HG02973 (cell line): Measurements from ENCODE around the gene PEX10.

Source experiments
- ATAC-seq: cut with Tn5 transposase; IDR thresholded peaks from one replicate; pipeline ENCODE4 v1.9.1; 2021; ENCODE audit warnings: moderate library complexity; ENCODE audit not compliant: unreplicated experiment

PEX10 gene

DNA sequence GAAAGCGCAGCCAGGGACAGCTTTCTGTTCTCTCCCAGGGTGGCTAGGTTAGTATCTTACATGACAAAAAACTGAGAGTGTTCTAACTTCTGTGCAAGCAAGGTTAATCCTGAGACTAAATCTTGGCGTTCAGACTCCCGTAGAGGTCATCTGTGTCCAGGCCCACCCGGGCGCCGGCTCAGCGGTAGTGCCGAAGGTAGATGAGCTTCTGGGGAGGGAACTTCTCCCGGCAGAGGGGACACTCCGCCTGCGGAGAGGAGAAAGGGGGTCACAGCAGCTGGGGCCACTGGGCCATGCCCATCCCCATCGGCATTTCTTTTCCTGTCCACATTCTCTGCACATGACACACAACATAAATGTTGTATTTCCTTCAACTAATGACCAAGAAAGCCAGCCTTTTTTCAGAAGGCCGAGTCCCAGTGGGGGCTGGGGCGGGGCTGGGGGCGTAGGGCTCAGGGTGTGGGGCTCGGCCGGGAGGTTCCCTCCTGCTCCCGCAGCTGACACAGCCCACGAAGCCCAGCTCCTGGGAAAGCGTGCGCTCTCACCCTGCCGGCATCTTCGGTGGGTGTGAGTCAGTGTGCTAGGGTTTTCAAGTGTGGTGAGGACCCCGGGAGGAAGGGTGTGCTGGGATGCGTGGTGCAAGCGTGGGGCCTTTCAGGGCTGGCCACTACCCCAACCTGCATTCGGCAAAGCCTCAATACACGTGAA is 6.6 kb downstream of the PEX10 start:
- no peak for ATAC-seq

DNA sequence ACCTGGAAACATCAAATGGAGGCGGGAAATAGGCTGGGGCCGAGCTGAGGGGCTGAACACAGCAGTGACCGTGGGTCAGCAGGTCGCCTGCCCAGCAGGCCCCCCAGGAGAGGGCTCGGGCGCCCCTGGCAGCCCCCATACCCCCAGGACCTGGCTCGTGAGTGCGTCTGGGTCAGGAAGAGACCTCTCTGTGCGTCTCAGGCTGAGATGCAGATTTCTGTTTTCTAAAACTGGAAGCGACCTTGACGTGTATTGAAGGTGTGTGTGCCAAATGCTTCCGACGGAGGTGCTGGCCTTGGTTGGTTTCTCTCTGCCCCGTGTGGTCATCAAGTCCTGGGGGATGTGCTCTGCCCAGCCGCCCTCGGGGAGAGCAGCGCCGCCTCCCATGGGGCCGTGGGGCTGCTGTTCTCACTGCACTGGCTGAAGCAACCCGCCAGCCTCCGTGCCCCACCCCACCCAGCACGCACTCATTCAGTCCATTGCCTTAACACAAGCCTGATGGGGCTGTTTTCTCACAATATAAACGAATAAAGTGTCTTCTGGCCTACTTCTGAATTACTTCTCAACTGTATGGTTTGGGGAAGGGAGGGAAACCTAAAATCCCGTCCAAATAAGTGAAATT is 7.4 kb downstream of the PEX10 start:
- ATAC-seq = no peak

DNA sequence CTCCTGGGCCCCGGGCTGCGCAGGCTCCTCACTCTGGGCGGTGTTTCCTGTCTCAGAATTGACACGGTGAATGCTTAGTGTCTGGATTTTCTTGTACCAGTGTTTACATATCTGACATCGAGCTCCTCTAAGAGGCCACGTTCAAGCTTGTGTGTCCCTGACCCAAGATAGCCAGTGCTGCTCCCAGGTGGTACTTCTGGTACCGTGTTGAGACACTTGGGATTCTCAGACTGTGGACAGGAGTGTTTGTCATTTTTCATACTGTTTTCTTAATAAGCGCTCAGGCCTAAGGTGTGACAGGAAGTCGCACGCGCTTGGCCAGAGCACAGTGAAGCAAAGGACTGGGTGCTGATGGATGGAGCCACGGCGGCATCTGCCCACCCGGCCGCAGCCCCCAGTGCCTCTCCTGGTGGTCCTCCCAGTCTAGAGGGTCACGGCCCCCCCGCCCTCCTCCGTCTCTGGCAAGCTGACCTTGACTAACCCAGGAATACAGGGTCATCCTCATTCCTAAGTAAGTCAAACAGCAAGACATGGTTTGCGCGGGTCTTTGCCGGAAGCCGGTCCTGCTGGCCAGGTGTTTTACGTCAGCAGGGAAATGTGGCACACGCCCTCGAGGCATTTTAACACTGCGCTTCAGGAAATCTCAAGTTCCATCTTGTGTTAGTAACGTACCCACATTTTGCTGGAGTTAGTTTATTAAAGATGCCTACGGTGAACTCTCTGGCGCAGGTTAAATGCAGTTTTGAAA is 8.0 kb downstream of the PEX10 start:
- ATAC-seq = no peak

DNA sequence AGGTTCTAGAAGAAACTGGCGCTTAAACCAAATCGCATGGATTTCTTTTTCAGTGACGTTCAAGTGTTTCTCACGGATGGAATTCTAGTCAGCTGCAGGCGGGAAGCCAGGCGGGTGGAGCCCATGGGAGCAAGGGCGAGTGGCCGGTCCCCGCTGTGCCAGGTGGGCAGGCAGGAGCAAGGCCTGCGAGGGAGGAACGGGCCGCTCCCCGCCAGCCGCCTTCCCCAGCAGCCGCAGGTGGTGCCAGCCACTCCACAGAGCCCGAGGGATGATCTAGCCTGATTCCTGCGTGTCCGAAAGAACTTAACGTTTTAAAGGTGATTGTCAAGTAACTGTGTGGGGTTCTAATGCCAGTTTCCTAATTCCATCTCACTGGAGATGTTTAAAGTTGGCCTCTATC is 9.1 kb downstream of the PEX10 start:
- ATAC-seq = no peak

DNA sequence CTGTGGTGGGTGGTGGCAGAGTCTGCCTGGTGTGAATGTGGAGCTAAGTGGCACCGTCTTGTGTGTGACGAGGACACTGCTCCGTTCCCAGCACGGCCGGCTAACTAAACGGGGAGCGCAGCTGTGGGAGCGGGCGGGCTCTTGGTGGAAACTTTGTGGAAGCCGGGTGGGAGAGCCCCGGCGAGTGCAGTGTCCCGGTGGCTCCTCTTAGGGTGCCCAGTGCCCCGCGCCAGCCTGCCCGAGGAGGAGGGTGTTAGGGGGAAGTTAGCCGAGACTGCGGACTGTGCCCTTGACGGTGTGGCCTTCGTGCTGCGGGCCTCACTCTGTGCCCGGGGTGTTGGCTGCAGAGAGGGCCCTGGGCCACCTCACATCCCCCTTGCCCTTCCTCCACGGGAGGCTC is 9.9 kb downstream of the PEX10 start:
- ATAC-seq = no peak

DNA sequence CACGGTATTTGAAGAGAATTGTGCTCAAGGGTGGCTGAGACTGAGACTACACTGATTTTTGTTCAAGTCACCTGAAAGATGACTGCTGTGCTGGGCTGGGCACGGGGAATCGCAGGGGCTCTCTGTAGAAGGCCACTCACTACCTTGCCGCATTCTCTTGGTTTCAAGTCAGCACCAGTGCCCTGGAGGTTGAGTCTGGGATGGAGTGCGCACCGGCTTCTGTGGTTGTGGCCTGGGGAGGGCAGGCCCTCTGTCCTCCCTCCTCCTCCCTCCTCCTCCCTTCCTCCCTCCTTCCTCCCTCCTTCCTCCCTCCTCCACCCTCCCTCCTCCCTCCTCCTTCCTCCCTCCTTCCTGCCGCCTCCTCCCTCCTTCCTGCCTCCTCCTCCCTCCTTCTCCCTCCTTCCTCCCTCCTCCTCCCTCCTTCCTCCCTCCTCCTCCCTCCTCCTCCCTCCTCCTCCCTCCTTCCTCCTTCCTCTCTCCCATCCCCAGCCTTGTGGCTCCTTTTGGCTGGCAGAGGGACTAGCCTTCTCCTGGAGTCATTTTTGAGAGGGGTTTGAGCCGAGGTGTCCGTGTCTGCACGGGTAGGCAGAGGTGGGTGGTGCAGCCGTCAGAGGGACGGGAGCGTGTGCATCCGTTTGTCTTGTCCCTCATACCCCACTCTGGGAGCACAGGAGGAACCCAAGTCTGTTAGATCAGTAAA is 11.3 kb downstream of the PEX10 start:
- no peak for ATAC-seq

DNA sequence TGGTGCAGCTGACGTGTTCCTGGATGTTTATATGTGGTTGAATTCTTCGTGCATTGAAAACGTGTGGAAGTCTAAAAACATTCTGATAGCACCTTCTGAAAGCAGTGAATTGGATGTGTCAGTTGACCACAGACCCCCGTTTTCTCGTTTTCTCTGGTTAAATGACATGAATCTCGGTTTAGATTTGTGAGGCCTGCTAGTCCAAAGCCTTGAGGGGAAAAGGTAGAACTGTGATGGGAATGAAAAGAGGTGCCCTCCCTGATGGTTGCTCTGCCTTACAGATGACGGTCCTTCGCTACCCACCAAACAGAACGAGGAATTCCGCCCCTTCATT is 11.8 kb downstream of the PEX10 start:
- ATAC-seq = no peak

DNA sequence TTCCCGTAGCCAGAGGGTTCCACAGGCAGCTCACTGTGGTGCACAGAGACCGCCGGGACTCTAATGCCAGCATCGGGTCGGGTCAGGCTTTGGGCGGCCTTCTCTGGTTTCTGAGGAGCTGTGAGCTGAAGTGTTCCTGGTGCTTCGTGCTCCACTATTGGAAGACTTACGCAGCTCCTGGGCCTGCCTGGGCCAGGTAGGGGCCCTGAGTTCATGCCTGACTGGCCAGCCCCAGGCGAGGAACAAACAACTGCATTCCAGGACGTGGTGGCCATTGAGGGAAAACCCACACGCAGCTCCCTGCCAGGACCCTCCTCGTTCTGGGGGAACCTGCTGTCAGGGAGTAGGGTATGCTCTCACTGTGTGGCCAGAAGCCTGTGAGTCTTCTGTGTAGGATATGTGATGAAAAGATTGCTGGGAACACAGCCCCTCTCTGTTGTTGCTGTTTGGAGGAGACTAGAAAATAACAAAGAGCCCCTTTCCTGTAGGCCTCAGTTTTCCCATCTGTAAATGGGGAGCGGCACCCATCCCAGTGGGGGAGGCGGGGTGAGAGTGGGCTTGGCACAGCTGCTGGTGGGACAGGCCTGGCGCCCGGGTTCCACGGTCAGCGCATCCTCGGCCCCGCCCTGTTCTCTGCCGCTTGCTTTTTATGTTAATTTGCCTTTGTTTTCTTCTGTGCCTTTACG is 12.3 kb downstream of the PEX10 start:
- no peak for ATAC-seq

DNA sequence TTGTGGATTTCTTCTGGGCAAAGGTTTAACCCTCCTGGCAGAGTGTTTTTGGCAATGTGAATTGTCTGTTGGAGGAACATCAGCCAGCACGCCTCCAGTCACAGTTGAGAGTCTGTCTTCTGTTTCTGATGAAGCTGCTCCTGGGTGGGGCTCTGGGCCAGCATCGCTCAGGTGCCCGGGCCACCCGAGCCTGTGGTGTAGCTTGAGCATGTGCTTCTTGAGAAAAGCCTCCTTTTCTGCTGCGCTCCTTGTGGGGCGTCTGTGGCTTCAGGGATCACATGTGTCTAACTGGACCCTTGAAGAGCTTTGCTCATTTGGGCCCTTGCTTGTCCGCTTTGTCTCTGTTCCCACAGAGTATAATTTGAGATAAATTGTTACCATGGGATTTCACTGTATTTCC is 13.5 kb downstream of the PEX10 start:
- no peak for ATAC-seq

DNA sequence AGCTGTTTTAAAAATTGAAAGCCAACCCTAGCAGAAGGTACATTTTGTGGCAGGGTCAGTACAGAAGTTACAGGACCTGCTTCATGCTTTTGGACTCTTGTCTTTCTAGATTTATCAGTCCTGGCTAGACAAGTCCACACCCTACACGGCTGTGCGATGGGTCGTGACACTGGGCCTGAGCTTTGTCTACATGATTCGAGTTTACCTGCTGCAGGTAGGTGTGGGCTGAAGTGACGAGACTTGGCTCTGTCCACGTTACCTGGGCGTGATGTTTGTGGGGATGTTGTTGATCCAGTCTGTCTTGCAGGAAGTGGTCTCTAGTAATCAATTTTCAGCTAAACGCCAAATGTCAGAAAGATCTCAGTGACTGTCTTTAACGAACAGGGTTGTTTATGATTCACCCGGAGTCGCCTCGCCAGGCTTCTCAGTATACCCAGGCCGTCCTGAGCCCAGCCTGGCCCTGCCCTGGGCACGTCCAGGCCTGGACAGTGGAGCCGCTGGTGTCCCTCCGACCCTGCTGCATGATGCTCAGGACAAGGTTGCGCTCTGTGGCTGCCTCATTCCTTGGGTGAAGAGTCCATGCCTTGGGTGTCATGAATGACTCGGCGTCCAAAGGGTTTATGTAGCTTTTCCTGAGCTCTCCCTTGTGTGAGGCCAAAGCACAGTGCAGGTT is 15.2 kb downstream of the PEX10 start:
- ATAC-seq = no peak

DNA sequence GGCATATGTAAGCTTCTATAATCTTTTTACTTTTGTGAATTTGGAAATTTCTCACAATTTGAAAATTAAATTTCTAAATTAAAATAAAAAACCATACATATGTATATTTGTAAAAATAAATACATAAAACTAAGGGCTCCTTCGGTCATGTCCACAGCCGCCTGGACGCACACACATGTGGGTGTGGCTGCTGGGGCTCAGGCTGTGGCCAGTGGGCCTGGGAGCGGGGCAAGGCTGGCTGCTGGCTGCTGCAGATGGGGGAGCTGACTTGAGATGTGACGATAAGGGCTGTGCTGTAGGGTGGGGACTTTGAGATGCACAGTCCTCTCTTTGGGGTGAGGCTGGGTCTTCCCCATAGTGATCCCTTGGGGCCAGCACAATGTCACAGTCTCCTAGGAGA is 15.9 kb downstream of the PEX10 start:
- ATAC-seq = no peak

DNA sequence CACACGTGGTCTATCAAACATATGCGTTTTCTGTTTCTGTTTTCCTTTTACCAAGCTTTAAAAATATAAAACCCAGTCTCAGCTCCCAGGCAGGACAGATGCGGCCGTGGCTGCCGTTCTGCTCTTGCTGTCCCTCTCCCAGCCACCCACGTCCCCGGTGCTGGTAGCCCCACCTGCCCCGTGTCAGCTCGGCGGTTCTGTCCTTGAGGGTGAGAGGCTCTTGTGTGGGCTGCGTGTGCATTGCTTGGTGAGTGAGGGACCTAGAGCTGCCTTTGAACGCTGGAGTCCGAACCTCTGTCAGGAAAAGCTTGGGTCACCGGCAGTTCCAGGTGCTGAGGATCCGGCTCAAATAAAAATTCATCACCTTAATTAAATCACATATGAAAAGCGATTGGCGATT is 16.3 kb downstream of the PEX10 start:
- ATAC-seq = no peak

DNA sequence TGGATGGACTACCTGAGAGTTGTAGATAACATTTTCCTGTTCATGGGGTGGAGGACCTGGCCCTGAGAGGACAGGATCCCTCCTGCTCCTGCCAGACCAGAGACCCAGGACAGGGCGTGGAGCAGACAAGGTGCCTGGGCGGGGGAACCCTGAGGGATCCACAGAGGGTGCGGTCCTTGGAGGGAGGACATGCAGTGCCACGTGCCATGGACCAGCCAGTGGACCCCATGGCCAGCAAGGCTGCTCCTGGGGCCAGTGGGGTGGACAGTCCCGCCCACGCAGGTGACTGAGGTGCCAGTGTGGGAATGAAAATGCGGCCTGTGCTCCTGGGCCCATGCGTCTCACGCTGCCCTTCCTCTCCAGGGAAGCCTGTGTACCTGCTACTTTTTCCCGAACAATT is 17.1 kb downstream of the PEX10 start:
- ATAC-seq = no peak

DNA sequence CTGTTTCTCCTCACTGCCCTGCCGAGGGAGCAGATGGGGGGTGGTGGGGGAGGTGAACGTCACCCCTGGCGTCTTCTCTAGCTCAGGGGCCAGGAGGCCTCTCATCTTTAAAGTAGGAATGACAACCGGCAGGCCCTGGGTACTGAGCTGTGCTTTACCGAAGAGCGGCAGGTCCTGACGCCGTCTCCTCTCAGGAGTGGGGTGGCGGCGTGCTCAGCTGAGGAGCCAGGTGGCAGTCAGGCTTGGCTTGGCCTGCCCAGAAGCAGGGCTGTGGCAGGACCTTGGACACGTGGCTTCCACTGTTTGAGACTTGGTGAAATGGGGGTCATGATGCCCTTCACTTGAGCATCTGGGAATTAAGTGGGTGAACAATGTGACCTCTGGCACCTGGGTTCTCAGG is 17.6 kb downstream of the PEX10 start:
- ATAC-seq = no peak

DNA sequence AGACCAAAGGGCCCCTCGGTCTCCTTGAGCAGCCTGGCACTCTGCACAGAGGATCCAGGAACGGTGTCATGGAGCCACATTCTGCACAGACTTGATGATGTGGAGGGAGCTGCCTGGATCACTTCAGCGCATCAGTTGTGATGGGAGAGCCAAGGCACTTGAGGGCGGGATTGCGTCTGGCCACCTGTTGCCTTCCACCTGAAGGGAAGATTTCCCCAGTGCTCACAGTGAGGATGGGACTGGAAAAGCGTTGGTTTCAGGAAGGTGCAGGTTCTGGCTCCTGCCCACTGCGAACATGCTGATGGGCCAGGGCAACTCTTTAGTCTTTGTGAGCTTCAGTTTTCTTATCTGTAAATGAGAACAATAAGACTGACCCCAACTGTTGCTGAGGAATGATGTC is 18.1 kb downstream of the PEX10 start:
- ATAC-seq = no peak

DNA sequence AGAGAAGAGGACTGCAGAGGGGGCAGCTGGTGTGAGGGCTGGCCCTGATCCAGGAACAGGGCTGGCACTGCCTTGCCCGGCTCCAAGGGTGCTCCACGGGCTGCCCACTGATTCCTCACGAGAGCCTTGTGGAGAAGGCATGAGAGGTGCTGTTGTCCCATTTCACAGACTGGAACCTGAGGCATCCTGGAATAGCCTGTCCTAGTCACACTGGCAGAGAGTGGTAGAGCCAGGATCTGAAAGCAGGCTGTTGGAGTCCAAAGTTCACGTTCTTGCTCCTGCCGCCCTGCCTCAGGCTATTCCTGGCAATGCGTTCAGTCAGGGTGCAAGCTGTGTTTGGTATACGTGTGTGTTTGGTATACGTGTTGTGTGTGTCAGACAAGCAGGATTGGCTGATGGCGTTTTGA is 18.9 kb downstream of the PEX10 start:
- ATAC-seq = no peak

DNA sequence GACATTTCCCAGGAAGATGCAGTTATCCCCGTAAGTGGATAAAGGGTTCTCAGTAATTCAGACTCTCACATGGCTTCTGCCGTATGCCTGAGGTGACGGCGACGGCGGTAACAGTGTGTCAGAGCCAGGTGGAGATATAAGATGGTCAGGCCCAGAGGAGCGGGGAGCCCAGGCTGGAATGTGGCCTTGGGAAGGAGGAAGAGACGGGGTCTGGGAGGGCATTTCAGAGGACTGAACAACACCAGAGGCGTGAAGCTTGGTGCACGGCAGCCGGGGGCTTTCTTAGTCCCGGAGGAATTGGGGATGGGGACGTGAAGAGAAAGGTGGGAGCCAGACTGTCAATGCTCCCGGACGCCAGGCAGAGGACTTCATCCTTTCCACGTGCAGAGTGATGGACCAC is 19.7 kb downstream of the PEX10 start:
- no peak for ATAC-seq

DNA sequence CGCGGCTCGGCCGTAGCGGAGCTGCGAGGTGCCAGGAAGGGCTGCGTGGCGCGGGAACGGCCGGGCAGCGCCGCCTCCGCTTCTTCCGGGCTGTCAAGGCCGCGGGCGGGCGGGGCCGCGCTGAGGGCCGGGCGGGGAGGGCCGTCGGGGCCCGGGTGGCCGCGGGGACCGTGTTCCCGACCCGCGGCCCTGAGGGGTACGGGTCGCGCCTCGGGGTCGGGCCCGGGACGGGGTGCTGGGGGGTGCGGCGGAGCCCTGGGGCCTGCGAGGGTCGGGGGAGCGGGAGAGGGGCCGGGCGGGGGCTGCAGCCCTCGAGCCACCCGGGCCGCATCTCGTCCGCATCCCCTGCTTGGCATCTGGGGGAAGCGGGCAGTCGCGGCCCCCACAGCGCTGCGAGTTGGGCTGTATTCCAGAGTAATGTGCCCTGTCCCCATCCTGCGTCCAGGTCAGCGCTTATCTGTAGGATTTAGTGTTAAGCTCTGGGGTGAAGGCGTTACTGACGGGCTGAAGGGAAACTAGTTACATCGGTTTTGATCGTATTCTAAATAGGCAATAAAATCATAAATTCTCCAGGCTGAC is 20.3 kb downstream of the PEX10 start:
- ATAC-seq = peak; percentile 14

DNA sequence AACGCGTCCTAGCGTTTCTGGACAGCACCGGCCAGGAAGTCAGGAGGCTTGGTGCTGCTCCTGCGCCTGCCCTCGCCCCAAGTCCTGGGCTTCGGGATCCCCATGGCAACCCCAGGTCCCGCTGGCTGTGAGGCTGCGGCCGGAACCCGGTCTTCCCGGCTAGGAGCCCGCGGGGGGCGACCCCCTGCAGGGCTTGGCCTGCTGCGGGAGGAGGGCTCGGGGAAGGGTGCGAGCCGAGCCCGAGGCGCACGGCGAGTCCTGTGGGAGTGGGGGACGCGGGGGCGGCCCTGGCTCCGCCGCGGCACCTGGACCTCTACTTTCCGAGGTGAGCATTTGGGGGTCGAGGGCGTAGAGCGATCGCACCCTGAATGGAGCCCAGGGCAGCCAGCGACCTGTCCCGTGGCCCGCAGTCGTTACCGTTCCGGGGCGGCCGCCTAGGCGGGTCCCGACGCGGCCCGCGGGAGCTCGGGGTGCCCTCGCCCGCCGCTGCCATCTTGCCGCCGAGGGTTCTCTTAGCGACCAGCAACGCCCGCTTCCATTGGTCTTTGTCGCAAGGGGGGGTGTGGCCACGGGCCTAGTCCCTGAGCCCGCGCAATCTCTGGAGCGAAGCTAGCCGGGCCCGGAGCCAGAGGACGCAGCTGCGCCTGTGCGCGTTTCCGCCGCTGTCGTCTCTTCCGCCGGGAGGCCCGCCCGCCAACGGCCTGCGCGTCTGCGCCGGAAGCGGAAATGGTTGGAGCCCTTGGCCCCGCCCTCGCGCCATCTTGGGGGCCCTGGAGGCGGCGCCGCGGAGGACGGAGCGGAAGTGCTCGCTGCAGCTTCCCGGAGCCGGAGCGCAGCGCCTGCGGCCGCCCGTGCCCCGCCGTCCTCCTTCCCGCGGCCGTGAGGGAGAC is 21.1 kb downstream of the PEX10 start, which contains the start of the genes MORN1 and RER1:
MORN1 (minus strand) TSS at position 514 of the 890 bp plus-strand sequence; CDS start at position 493, 21 bp downstream.
RER1 (plus strand) TSS at position 801 of the 890 bp plus-strand sequence. CDS start 3,950 bp downstream, outside the sequence.
- ATAC-seq = peak; percentile 86
